Stimulated activated CD4-positive, alpha-beta T cell treated with anti-CD3 and anti-CD28 coated beads, Interleukin-15, amount 100 ng/mL, for 48 hours (primary cell): Measurements from ENCODE around the gene MACROD2.
"Not testable (repeated sequence)": the region's sequence is repeated elsewhere in the genome, so short reads cannot be mapped to it uniquely, and the experiment has no call there.

Source experiments
- DNase-seq, 2 donors: peaks; one replicate each; pipeline ENCODE4 v3.0.0-alpha.2; 2020; ENCODE audit warnings: low read depth in 2 of 2

Gene MACROD2

DNA sequence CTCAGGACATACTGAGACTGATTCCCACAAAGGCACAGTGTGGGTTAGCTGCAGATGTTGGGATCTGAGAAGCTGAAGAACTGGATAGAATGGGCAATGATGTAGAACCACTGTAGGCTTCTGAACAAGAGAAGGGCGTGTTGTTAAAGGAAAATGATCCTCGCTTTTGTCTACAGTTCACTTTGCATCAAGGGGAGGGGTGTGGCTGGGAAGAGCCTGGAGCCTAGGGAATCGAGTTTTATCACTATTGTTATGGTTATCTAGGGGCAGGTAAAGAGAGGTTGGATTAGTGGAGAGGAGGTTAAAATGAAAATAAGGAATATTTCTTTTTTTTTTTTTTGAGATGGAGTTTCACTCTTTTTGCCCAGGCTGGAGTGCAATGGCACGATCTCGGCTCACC is 1809.8 kb downstream of the MACROD2 start:
- DNase-seq: no peak

DNA sequence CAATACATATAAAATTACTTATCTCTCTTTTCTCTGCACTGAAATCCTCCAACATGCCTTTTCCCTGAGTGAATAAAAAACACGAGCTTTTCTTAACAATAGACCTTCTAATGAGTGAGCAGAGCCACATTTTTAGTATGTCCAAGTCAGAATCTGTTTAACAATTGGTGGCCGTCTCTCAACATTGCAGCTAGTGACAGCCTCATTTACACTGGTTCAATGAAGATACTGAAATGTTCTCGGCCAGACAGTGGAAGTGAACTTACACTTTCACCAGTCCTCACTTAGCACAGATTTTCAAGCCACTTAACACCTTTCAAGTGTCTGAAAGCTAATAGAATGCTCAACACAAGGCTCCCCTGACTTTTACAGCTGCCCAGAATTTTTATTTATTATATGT is 1810.8 kb downstream of the MACROD2 start:
- no peak for DNase-seq

GRCh38 chr20:15807271-15807670 is 1812.0 kb downstream of the MACROD2 start:
- DNase-seq: no peak

GRCh38 chr20:15807771-15808170 is 1812.5 kb downstream of the MACROD2 start:
- DNase-seq: not testable (repeated sequence)

DNA sequence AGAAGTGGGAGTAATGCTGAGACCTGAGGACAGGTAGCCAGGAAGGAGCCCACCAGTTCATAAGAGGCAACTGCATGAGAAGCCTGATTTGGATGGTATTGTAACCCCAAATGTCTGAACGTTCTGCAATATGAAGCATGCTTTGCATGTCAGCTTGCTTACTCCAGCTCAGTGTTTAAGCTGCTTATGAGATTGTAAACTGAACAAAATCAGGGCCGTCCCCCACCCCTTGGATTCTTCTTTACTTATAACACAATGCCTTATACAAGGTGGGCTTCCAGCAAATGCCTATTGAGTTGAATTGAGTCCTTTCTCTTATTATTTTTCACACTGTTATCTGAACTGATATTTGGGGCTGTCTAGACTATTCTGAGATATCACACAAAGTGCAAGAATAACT is 1816.6 kb downstream of the MACROD2 start:
- no peak for DNase-seq

GRCh38 chr20:15812696-15813095 is 1817.4 kb downstream of the MACROD2 start:
- no peak for DNase-seq

GRCh38 chr20:15814360-15814759 is 1819.0 kb downstream of the MACROD2 start:
- DNase-seq: no peak

DNA sequence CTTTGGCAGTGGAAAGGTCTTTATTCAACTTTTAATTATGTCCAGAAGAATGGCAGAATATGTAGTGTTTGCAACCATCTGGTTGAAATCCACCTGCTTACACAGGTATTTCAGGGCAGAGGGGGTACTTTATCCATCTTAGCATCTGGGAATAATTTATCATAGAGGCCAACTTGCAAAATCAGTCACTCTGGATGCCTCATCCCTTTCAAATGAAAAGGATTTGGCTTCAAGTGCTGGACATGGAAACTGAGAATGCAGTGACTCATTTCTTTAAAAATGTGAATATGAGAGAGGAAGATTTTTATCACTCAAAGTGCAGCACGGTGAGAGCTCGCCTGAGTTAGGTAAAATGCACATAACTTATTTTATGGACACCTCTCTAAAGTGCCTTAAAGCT is 1819.6 kb downstream of the MACROD2 start:
- DNase-seq: no peak

DNA sequence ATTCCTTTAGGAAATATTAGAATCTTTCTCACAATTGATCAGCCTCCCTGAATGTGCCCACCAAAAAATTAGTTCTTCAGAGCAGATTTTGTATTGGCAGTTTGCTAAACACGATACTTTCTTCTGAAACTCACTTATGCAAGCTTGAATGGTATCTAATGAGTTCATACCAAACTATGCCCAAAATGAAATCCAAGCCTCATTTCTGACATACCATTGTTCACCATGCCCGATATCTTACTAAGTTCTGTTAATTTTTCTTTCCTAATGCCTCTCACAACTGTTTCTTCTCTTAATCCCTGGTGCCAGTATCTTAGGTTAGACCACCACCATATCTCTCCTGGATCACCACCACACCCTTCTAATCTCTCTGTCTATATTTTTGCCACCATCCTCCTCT is 1822.0 kb downstream of the MACROD2 start:
- no peak for DNase-seq

GRCh38 chr20:15818651-15819071 is 1823.3 kb downstream of the MACROD2 start:
- no peak for DNase-seq

DNA sequence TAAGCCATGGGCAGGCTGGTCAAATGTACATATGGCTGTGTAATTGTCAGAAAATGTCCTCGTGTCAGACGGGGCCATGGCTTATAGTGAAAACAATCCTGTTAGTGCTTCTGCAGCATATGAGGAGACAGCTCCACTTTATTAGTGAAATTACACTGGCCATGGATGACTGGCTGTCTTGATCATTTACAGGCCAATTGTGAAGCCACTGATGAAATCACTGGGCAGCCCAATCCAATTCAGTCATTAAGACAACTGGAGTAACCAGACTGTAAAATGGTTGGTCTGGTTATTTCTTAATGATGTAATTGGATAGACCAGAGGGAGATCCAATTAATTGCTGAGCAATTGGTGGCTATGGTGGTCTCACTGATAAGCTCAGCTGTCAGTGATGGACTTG is 1828.4 kb downstream of the MACROD2 start:
- no peak for DNase-seq

GRCh38 chr20:15827628-15828027 is 1832.3 kb downstream of the MACROD2 start:
- DNase-seq: no peak

- DNase-seq: no peak
These were observed 1835.9 kb downstream of the MACROD2 start for GRCh38 chr20:15831201-15831600.

DNA sequence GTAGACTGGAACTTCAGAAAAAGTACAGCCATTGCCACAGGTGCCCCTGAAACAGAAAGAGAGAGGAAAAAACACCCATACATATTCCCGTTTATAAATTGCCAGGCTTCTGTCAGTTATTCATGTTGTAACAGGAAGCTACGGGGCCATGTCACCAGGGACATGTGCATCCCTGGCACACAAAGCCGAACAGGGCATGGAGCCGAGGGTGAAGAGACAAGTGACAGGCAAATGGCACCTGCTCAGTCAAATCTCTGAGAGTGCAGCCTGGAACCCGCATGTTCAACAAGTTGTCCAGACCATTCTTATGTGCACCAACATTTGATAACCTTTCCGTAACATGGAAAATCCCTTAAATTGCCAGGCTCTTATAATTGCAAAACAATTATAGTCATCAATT is 1837.2 kb downstream of the MACROD2 start:
- DNase-seq: no peak

- DNase-seq: no peak
These were observed 1839.5 kb downstream of the MACROD2 start for GRCh38 chr20:15834857-15835256.

DNA sequence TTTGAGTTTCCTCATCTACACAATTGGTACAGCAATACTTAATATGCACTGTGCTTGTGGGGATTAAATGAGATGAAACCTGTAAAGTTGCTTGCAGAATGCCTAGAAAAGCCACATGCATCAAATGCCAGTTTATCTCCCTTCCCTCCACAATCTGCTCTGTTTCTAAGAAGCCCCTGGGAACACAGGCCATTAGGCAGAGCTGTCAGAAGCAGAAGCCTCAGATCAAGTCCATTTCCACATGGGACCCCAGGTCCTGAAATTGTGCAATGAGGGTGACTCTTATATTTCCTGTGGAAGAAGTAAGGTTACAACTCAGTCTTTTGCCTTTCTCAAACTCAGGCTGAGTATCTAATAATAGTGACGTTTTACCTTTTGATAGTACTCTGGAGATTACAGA is 1840.5 kb downstream of the MACROD2 start:
- no peak for DNase-seq

GRCh38 chr20:15836634-15837033 is 1841.3 kb downstream of the MACROD2 start:
- DNase-seq: no peak

GRCh38 chr20:15837563-15837962 is 1842.2 kb downstream of the MACROD2 start:
- no peak for DNase-seq

DNA sequence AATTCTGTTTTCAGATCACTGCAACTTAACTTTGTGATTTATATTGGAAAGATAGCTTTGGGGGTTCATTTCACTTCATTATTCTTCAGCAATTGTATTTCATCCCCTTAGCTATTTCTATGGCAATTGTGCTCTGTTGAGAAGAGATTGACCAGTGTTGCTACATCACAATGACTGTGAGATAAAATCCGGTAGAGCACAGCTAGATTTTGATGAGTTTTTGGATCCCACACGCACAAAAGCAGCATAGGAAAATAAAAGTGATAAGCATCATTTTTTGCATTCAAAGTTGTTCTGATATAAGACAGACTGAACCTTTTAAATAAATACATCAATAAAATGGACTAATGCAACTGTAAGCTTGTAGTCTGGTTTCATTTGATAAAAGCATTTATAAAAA is 1843.2 kb downstream of the MACROD2 start:
- DNase-seq: no peak

DNA sequence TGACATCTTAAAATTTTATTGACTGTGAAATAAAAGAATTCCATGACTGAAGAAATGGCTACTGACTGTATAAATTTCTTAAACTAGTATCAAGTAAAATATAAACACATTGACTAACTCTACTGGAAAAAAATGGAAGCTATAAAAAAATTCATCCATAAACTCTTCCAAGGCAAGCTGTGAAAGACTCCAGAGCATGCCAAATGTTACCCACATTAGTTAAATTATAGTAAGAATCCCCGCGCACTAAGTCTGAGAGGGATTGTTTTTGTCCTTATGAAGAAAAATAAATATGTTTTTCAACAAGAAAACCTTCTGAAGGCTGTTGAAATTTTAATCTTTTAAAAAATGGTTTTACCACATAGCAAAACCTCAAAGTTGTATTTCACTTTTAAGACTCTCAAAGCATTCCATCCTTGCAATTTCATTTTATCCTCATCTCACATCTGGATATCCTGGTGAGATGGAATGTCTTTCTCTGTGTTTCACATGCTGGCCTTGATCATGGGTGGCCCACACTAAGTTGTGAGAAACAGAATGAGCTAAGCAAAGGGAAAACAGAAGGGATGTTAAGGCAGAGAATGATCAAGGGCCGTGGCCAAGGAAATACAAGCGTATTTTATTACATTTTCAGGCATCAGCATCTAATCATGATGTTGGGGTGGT is 1845.5 kb downstream of the MACROD2 start:
- DNase-seq: no peak

- DNase-seq: no peak
These were observed 1847.6 kb downstream of the MACROD2 start for GRCh38 chr20:15842872-15843271.

DNA sequence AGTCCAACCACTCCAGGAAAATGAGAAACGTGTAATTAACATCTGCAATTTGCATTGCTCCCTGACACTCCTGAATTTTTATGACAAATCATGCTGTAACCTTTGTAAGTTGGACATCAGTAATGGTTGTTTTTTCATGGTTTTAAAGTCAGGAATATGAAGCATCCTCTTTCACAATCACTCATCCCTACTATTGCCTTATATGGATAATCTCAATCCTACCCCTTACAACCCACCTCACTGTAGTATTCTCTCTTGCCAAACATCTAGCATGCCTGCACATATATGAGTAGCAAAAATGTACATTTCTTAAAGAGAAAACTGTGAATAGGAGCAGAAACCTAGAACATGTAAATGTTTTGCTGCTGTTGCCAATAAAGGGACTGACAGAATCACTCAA is 1848.5 kb downstream of the MACROD2 start:
- DNase-seq: no peak

DNA sequence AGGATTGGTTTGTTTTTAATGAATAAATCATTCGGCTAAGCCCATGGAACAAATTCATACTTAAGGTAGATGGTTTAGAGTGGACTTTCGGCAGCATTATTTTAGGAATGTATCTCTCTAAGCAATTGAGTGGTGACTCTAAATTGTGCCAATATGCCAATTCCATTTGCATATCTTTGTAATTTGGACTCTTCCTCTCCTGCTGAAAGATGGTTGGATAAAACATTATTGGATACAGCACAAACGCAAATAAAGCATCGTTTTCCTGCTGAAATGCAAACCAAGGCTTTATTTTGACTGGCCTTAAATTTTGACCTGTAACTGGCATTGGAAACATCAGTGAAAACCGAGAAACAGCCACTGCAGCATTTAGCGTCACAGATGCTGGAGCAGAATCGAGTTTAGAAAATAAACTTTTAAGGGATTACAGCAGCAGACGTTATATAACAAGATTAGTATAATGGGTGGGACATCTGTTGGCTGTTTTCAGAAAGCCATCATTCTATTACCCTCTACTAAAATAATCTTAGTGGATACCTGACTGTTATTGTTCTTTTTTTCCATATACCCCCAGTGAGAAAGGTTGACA is 1852.0 kb downstream of the MACROD2 start:
- DNase-seq: no peak

DNA sequence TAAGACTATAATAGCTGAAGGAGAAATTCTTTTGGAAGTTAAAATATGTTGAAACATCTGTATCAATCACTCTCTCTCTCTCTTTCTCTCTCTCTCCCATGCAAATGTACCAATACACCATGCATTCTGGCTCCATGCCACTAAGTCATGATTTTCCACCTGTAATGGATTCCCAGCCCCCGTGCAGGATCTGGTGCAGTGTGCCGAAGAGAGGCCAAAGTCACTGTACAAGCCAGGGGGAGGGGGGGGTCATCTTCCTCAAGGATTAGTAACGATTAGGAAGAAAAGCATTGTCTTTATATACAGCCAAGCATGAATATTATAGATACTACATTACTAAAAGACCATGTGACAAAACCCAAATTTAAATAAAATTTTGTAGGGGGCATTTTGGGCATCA is 1852.8 kb downstream of the MACROD2 start:
- no peak for DNase-seq
